Measurements from ENCODE around the gene TMEM117. TPM values are rescaled to one million over a fixed set of nuclear protein-coding genes. Genes with fewer than 3 reads are reported as not detected.

TMEM117 gene
- total RNA-seq, 2 donors from 2014 or later: 7.3 to 30.8 TPM

- no peaks in the 10 kb centered on the region for H3K9me3 ChIP-seq
Observed at GRCh38 chr12:43988838-43989560, 153.1 kb downstream of the TMEM117 start.

GRCh38 chr12:43992856-43993255 is 157.0 kb downstream of the TMEM117 start:
- Histone ChIP-seq H3K4me3 (no peak overlapping the region), H3K4me1 (ENCODE audit: control insufficient read depth in 1 of 2, low read depth in 2 of 2) (no peaks in the 10 kb centered on the region), H3K27ac (no peak overlapping the region), H3K27me3 (replicated peaks; ENCODE audit: insufficient read depth) (no peaks in the 10 kb centered on the region), H3K36me3 (no peaks in the 10 kb centered on the region), H3K9me3 (no peaks in the 10 kb centered on the region)
- DNase-seq (ENCODE audit: low spot score) (no peak), ATAC-seq (ENCODE audit: insufficient number of reproducible peaks, low FRiP score, low read depth) (no peak)
- TF ChIP-seq CTCF (IDR thresholded peaks at IDR 0.05): no peak

More at GRCh38 chr12:43988838-43989560, 153.1 kb downstream of the TMEM117 start:
- peaks cover 0 to 8% of the 10 kb centered on the region in 2 donors for H3K4me1 ChIP-seq (ENCODE audit: control insufficient read depth in 1 of 2, low read depth in 2 of 2)
- H3K4me3 ChIP-seq: no peak overlapping the region
- no peak for TF ChIP-seq CTCF (IDR thresholded peaks at IDR 0.05)
- H3K27me3 ChIP-seq (replicated peaks; ENCODE audit: insufficient read depth): no peaks in the 10 kb centered on the region
- H3K36me3 ChIP-seq: no peaks in the 10 kb centered on the region
- ATAC-seq (ENCODE audit: insufficient number of reproducible peaks, low FRiP score, low read depth) (no peak), DNase-seq (ENCODE audit: low spot score) (no peak)
- no peak overlapping the region for H3K27ac ChIP-seq

- H3K4me3 ChIP-seq: no peak overlapping the region
- TF ChIP-seq CTCF (IDR thresholded peaks at IDR 0.05): no peak
- H3K9me3 ChIP-seq: no peaks in the 10 kb centered on the region
- H3K36me3 ChIP-seq: no peaks in the 10 kb centered on the region
- DNase-seq (ENCODE audit: low spot score) (no peak), ATAC-seq (ENCODE audit: insufficient number of reproducible peaks, low FRiP score, low read depth) (no peak)
- H3K27me3 ChIP-seq (replicated peaks; ENCODE audit: insufficient read depth): no peaks in the 10 kb centered on the region
- H3K4me1 ChIP-seq (ENCODE audit: control insufficient read depth in 1 of 2, low read depth in 2 of 2): no peaks in the 10 kb centered on the region
- no peak overlapping the region for H3K27ac ChIP-seq
Observed at GRCh38 chr12:44000309-44000952, 164.6 kb downstream of the TMEM117 start.

GRCh38 chr12:44002607-44003006 is 166.7 kb downstream of the TMEM117 start:
- Histone ChIP-seq H3K9me3 (no peaks in the 10 kb centered on the region), H3K27me3 (replicated peaks; ENCODE audit: insufficient read depth) (no peaks in the 10 kb centered on the region), H3K4me3 (no peak overlapping the region), H3K4me1 (ENCODE audit: control insufficient read depth in 1 of 2, low read depth in 2 of 2) (no peaks in the 10 kb centered on the region), H3K27ac (no peak overlapping the region), H3K36me3 (no peaks in the 10 kb centered on the region)
- DNase-seq (ENCODE audit: low spot score) (no peak), ATAC-seq (ENCODE audit: insufficient number of reproducible peaks, low FRiP score, low read depth) (no peak)
- no peak for TF ChIP-seq CTCF (IDR thresholded peaks at IDR 0.05)

GRCh38 chr12:44003721-44004120 is 167.8 kb downstream of the TMEM117 start:
- no peaks in the 10 kb centered on the region for H3K27me3 ChIP-seq (replicated peaks; ENCODE audit: insufficient read depth)
- TF ChIP-seq CTCF (IDR thresholded peaks at IDR 0.05): no peak
- ATAC-seq (ENCODE audit: insufficient number of reproducible peaks, low FRiP score, low read depth) (no peak), DNase-seq (ENCODE audit: low spot score) (no peak)
- no peaks in the 10 kb centered on the region for H3K4me1 ChIP-seq (ENCODE audit: control insufficient read depth in 1 of 2, low read depth in 2 of 2)
- peaks cover 7% of the 10 kb centered on the region for H3K9me3 ChIP-seq
- no peak overlapping the region for H3K27ac ChIP-seq
- no peaks in the 10 kb centered on the region for H3K36me3 ChIP-seq
- no peak overlapping the region for H3K4me3 ChIP-seq
